Glutamatergic neuron (in vitro differentiated cells): ENCODE data around the gene CNGA4. TPM values are rescaled to one million over a fixed set of nuclear protein-coding genes. Genes with fewer than 3 reads are reported as not detected.

Source experiments
- DNase-seq: peaks from one replicate; pipeline ENCODE4 v3.0.0; 2022
- H3K27ac Mint-ChIP-seq: one replicate; pipeline ENCODE4 v1.8.0; 2020; ENCODE audit warnings: mild to moderate bottlenecking, mixed read lengths, inconsistent platforms; ENCODE audit not compliant: unreplicated experiment
- H3K27me3 Mint-ChIP-seq: one replicate; pipeline ENCODE4 v1.8.0; 2020; ENCODE audit warnings: mild to moderate bottlenecking, moderate library complexity, mixed read lengths, inconsistent platforms; ENCODE audit not compliant: unreplicated experiment
- H3K36me3 Mint-ChIP-seq: one replicate; pipeline ENCODE4 v1.8.0; 2020; ENCODE audit warnings: mild to moderate bottlenecking, mixed read lengths, inconsistent platforms; ENCODE audit not compliant: unreplicated experiment
- H3K4me1 Mint-ChIP-seq: one replicate; pipeline ENCODE4 v1.8.0; 2020; ENCODE audit warnings: mild to moderate bottlenecking, low read depth, mixed read lengths, inconsistent platforms; ENCODE audit not compliant: unreplicated experiment
- H3K4me3 Mint-ChIP-seq: one replicate; pipeline ENCODE4 v1.8.0; 2020; ENCODE audit warnings: mild to moderate bottlenecking, mixed read lengths, inconsistent platforms; ENCODE audit not compliant: unreplicated experiment
- H3K9me3 Mint-ChIP-seq: one replicate; pipeline ENCODE4 v1.8.0; 2020; ENCODE audit warnings: mild to moderate bottlenecking, moderate library complexity, mixed read lengths, inconsistent platforms; ENCODE audit not compliant: unreplicated experiment
- CTCF ChIP-seq: fragments of 200-600 bp; sonication (generic); IDR thresholded peaks from one replicate; pipeline ENCODE4 v1.5.0; 2021; ENCODE audit not compliant: partially characterized antibody, unreplicated experiment
- total RNA-seq: library from RNA; stranded (reverse); fragmentation: NEBNext Ultra II Directional; extraction: Animal tissue kit (Norgen Biotek cat#: 25700); gene quantifications from one replicate; pipeline ENCODE4 v1.2.1, GENCODE V29; 2021; ENCODE audit not compliant: unreplicated experiment

The CNGA4 gene
- total RNA-seq, 1 donor from 2014 or later = not detected

DNA sequence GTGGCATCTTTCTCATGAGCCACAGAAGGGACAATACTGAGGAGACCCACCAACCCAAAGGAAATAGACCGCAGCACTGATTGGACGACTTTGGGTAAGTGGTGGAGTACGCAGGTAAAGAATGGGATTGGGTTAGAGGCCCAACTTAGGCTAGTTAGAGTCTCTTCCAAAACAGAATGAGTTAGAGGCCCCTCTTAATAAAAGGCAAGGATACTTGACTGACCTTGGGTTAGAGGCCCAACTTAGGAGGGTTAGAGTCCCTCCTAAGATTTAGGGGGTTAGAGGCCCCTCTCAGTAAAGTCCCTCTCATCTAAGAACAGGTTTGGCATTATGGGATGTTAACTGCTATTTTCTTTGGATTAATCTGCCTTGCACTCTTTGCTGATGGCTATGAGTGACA, 45.4 kb downstream of the CNGA4 start:
- no peak for DNase-seq
- no peaks in the 10 kb centered on the region for H3K36me3 Mint-ChIP-seq
- no peak for TF ChIP-seq CTCF
- H3K9me3 Mint-ChIP-seq = no peaks in the 10 kb centered on the region
- H3K4me3 Mint-ChIP-seq = no peak overlapping the region
- peaks cover 2% of the 10 kb centered on the region for H3K27me3 Mint-ChIP-seq
- no peak overlapping the region for H3K27ac Mint-ChIP-seq
- no peaks in the 10 kb centered on the region for H3K4me1 Mint-ChIP-seq

DNA sequence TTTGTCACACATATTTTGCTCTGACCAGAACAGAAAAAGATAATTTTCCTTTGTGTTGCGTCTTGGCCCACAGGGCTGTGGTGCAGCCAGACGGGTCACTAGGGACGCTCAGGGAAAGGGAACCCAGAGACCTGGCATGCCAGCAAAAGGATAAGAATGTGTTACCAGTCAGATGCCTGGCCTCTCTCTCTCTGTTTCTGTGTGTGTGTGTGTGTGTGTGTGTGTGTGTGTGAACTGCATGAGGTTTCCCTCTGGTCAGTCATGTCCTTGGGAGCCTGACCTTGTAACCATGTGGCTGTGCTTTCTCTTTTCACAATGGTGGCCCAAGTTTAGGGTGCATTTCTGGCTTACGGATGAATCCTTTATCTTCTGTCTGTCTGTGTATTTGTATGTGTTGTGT, 46.1 kb downstream of the CNGA4 start:
- peaks cover 2% of the 10 kb centered on the region for H3K27me3 Mint-ChIP-seq
- DNase-seq = no peak
- no peak for TF ChIP-seq CTCF
- no peaks in the 10 kb centered on the region for H3K4me1 Mint-ChIP-seq
- no peaks in the 10 kb centered on the region for H3K36me3 Mint-ChIP-seq
- H3K4me3 Mint-ChIP-seq = no peak overlapping the region
- no peaks in the 10 kb centered on the region for H3K9me3 Mint-ChIP-seq
- no peak overlapping the region for H3K27ac Mint-ChIP-seq

Other genes with a start within 250 kb of the CNGA4 start
- gene OR56A4, start 232.1 kb upstream of the CNGA4 start, total RNA-seq = 0.34 TPM
- 0.15 TPM for gene OR56A1, start 208.3 kb upstream of the CNGA4 start, total RNA-seq
- gene OR56B4, start 131.4 kb upstream of the CNGA4 start, total RNA-seq = not detected
- gene OR52B2, start 68.8 kb upstream of the CNGA4 start, total RNA-seq = not detected
- not detected for gene OR52W1, start 39.9 kb upstream of the CNGA4 start, total RNA-seq
- gene C11orf42, start 33.5 kb upstream of the CNGA4 start, total RNA-seq = not detected
- gene FHIP1B, start 4.5 kb upstream of the CNGA4 start, total RNA-seq = 25.3 TPM
- gene CCKBR, start 20.7 kb downstream of the CNGA4 start, total RNA-seq = 0.96 TPM
- gene CAVIN3, start 81.4 kb downstream of the CNGA4 start, total RNA-seq = 5.9 TPM
- 38.5 TPM for gene SMPD1, start 151.4 kb downstream of the CNGA4 start, total RNA-seq
- 142 TPM for gene APBB1, start 180.0 kb downstream of the CNGA4 start, total RNA-seq
- gene HPX, start 201.9 kb downstream of the CNGA4 start, total RNA-seq = 9.6 TPM
- 128 TPM for gene TRIM3, start 234.9 kb downstream of the CNGA4 start, total RNA-seq
- gene ARFIP2, start 242.2 kb downstream of the CNGA4 start, total RNA-seq = 53.3 TPM
- gene TIMM10B, start 242.4 kb downstream of the CNGA4 start, total RNA-seq = 35.9 TPM